Panc1 (cell line): ENCODE data around the gene MYBPC3.

Source experiments
- POLR2AphosphoS5 ChIP-seq: IDR thresholded peaks from 2 replicates; pipeline ENCODE4 v1.6.1; 2012; ENCODE audit warnings: mild to moderate bottlenecking, low read depth, low read length, moderate library complexity
- REST ChIP-seq, 2 experiments: IDR thresholded peaks; 2 replicates each; pipeline ENCODE4 v1.6.1; 2011 to 2012; ENCODE audit warnings: low read depth in 2 of 2, control low read depth in 1 of 2, low read length in 1 of 2, mild to moderate bottlenecking in 1 of 2, moderate library complexity in 1 of 2; ENCODE audit not compliant: insufficient read depth in 1 of 2
- SIN3A ChIP-seq: IDR thresholded peaks from 2 replicates; pipeline ENCODE4 v1.6.1; 2012; ENCODE audit warnings: low read depth, mild to moderate bottlenecking, low read length, moderate library complexity, borderline replicate concordance; ENCODE audit not compliant: insufficient read depth
- TCF7L2 ChIP-seq: IDR thresholded peaks from 2 replicates; pipeline ENCODE4 v1.6.1; 2011; ENCODE audit warnings: mild to moderate bottlenecking, low read depth, low read length, inconsistent platforms
- TF ChIP-seq, protein P1 (sequence below): fragments of 450-650 bp; IDR thresholded peaks from 2 replicates; pipeline ENCODE4 v1.5.1; 2017; ENCODE audit warnings: mild to moderate bottlenecking

- TF ChIP-seq, protein P1, sequence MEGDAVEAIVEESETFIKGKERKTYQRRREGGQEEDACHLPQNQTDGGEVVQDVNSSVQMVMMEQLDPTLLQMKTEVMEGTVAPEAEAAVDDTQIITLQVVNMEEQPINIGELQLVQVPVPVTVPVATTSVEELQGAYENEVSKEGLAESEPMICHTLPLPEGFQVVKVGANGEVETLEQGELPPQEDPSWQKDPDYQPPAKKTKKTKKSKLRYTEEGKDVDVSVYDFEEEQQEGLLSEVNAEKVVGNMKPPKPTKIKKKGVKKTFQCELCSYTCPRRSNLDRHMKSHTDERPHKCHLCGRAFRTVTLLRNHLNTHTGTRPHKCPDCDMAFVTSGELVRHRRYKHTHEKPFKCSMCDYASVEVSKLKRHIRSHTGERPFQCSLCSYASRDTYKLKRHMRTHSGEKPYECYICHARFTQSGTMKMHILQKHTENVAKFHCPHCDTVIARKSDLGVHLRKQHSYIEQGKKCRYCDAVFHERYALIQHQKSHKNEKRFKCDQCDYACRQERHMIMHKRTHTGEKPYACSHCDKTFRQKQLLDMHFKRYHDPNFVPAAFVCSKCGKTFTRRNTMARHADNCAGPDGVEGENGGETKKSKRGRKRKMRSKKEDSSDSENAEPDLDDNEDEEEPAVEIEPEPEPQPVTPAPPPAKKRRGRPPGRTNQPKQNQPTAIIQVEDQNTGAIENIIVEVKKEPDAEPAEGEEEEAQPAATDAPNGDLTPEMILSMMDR, result no peak
- TF ChIP-seq REST (IDR thresholded peaks at IDR 0.05; ENCODE audit: insufficient read depth in 1 of 2, low read depth in 2 of 2, low read length in 1 of 2) (no peak), SIN3A (no peak), POLR2AphosphoS5 (no peak), TCF7L2 (no peak)
These were observed 11.3 kb downstream of the MYBPC3 start for GRCh38 chr11:47340980-47341775.
